Transverse colon (tissue), 4 donors: ENCODE data around the gene ASCL5.

Experiments
- CTCF ChIP-seq, 5 experiments: fragments of 200-600 bp in 3 of 5; fragments of 450-650 bp in 2 of 5; sonication (generic) in 3 of 5; IDR thresholded peaks; 1 replicate in 2 of 5; 2 replicates in 3 of 5; pipeline ENCODE4 v1.5.1; 2016 to 2017; ENCODE audit warnings: antibody characterized with exemption in 5 of 5, inconsistent platforms in 3 of 5, mild to moderate bottlenecking in 2 of 5, moderate library complexity in 1 of 5
- EP300 ChIP-seq: sonication (generic); formaldehyde crosslinking; IDR thresholded peaks from one replicate; pipeline ENCODE4 v1.6.1; 2017; ENCODE audit warnings: antibody characterized with exemption, low read depth
- POLR2AphosphoS5 ChIP-seq, 3 donors: sonication (generic); formaldehyde crosslinking; IDR thresholded peaks; one replicate each; pipeline ENCODE4 v1.6.1; 2016; ENCODE audit warnings: antibody characterized with exemption in 3 of 3

DNA sequence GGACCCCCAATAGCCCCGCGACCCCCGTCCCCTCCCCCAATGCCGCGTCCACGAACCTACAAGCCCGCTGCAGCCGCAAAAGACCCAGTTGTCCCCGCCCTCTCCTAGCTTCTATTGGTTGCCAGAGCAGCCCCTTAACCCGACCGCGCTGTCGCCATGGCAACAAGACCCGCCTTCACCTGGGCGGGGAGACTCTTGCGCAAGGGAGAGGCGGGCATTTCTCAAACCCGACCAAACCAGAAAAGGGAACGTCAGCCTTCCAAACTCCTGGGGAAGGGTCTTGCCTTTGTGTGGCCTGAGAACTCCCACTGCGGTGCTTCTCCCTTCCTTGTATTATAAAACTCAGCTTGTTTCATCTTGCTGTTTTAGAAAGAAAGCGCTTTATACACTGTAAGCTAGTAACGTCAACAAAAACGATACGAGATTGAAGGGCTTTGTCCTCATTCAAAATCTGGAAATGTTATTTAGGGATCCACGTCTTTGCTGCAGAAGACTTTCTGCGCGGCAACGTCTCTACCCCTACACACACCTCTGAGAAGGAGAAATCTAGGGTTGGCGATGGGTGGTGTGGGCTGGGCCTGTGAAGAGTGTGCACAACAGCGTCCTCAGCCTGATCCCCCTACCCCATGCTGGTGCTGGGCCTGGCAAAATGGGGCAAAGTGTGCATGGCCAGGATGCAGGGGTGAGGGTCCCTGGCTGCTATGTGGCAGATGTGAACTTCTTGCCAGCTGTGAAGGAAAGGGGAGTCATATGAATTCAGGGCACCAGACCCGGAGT is 27.6 kb upstream of the ASCL5 start, which contains the start of gene TMEM9:
- no peak for TF ChIP-seq CTCF (IDR thresholded peaks at IDR 0.05)
- TF ChIP-seq EP300: no peak
- TF ChIP-seq POLR2AphosphoS5 (IDR thresholded peaks at IDR 0.05): peak in 1 of 3 donors; percentile 46
